22Rv1 (cell line): ENCODE data around the gene ARL2.

Experiments used
- H3K27ac ChIP-seq: fragments of 450-650 bp; 2 replicates; pipeline ENCODE4 v1.5.1; 2017
- CTCF ChIP-seq: fragments of 450-650 bp; IDR thresholded peaks from 2 replicates; pipeline ENCODE4 v1.5.1; 2017; ENCODE audit warnings: mild to moderate bottlenecking
- ZFX ChIP-seq: fragments of 450-650 bp; IDR thresholded peaks from 2 replicates; pipeline ENCODE4 v1.6.1; 2017; ENCODE audit warnings: antibody characterized with exemption, borderline replicate concordance

Gene ARL2

GRCh38 chr11:65013888-65014725 lies at the start of gene ARL2:
ARL2 (plus strand) TSS chr11:65014160; CDS start chr11:65014208, 48 bp downstream.
- peak within 1 kb of the TSS; percentile 83 for H3K27ac ChIP-seq
- TF ChIP-seq ZFX (no peak), CTCF (peak; percentile 96)

- H3K27ac ChIP-seq = no peak overlapping the region
- TF ChIP-seq ZFX (no peak), CTCF (no peak)
Measured at GRCh38 chr11:64967375-64967774, 46.6 kb upstream of the ARL2 start.

GRCh38 chr11:64969209-64969608 lies 44.8 kb upstream of the ARL2 start:
- H3K27ac ChIP-seq = no peak overlapping the region
- TF ChIP-seq ZFX (no peak), CTCF (no peak)

- TF ChIP-seq ZFX (no peak), CTCF (no peak)
- H3K27ac ChIP-seq = no peak overlapping the region
Measured at GRCh38 chr11:64970731-64971151, 43.2 kb upstream of the ARL2 start.

GRCh38 chr11:64971421-64972233 lies 42.3 kb upstream of the ARL2 start, which contains the start of gene MAJIN:
MAJIN (minus strand) TSS chr11:64972108; CDS start chr11:64959405, 12,703 bp downstream.
- H3K27ac ChIP-seq = peak within 1 kb of the TSS; percentile 72

GRCh38 chr11:64974124-64974523 lies 39.8 kb upstream of the ARL2 start:
- no peak overlapping the region for H3K27ac ChIP-seq
- TF ChIP-seq CTCF (no peak), ZFX (no peak)

More at GRCh38 chr11:64971421-64972233, 42.3 kb upstream of the ARL2 start, which contains the start of gene MAJIN:
- no peak for TF ChIP-seq ZFX
- no peak for TF ChIP-seq CTCF
